HepG2 (cell line): Measurements from ENCODE around the gene VPS4A. TPM values are rescaled to one million over a fixed set of nuclear protein-coding genes. Genes with fewer than 3 reads are reported as not detected.
A peak's percentile ranks its signal among the peaks of the same experiment; 100 is the strongest.

Source experiments
- E2F2 ChIP-seq: sonication (generic); formaldehyde crosslinking; IDR thresholded peaks from 2 replicates; pipeline ENCODE4 v1.4.0; 2020; ENCODE audit warnings: missing genetic modification reagents, borderline replicate concordance
- FOXP4 ChIP-seq: sonication (generic); formaldehyde crosslinking; IDR thresholded peaks from 2 replicates; pipeline ENCODE4 v1.4.0; 2020; ENCODE audit warnings: missing genetic modification reagents
- JUND ChIP-seq: sonication (generic); formaldehyde crosslinking; IDR thresholded peaks from 2 replicates; pipeline ENCODE4 v1.8.0; 2022; ENCODE audit warnings: mild to moderate bottlenecking, missing genetic modification reagents
- KAT8 ChIP-seq: IDR thresholded peaks from 2 replicates; pipeline ENCODE4 v1.6.1; 2016; ENCODE audit warnings: missing genetic modification reagents, missing compliant biosample characterization
- KLF6 ChIP-seq: IDR thresholded peaks from 2 replicates; pipeline ENCODE4 v1.8.0; 2016; ENCODE audit warnings: missing biosample characterization, missing genetic modification reagents
- NFE2 ChIP-seq: sonication (generic); formaldehyde crosslinking; IDR thresholded peaks from 2 replicates; pipeline ENCODE4 v1.4.0; 2020; ENCODE audit warnings: missing genetic modification reagents
- NONO ChIP-seq, 2 experiments: fragments of 450-650 bp in 1 of 2; sonication (generic) in 1 of 2; formaldehyde crosslinking in 1 of 2; IDR thresholded peaks in 1 of 2; conservative IDR thresholded peaks in 1 of 2; 2 replicates each; pipeline versions ENCODE4 v1.6.1 to v1.8.0; 2017 to 2022; ENCODE audit warnings: mild to moderate bottlenecking in 1 of 2, missing genetic modification reagents in 1 of 2, moderate library complexity in 1 of 2
- RBAK ChIP-seq: sonication (generic); formaldehyde crosslinking; IDR thresholded peaks from 2 replicates; pipeline ENCODE4 v1.5.1; 2020; ENCODE audit warnings: mild to moderate bottlenecking, missing genetic modification reagents
- RXRB ChIP-seq: IDR thresholded peaks from 2 replicates; pipeline ENCODE4 v1.6.1; 2016; ENCODE audit warnings: borderline replicate concordance, missing genetic modification reagents, missing compliant biosample characterization
- SMAD9 ChIP-seq: sonication (generic); formaldehyde crosslinking; IDR thresholded peaks from 2 replicates; pipeline ENCODE4 v1.5.1; 2020; ENCODE audit warnings: mild to moderate bottlenecking, missing genetic modification reagents
- TERF1 ChIP-seq: sonication (generic); formaldehyde crosslinking; IDR thresholded peaks from 2 replicates; pipeline ENCODE4 v1.8.0; 2022; ENCODE audit warnings: mild to moderate bottlenecking, missing genetic modification reagents, moderate library complexity
- ZFP41 ChIP-seq: sonication (generic); formaldehyde crosslinking; IDR thresholded peaks from 2 replicates; pipeline ENCODE4 v1.4.0; 2020; ENCODE audit warnings: mild to moderate bottlenecking, missing genetic modification reagents, borderline replicate concordance
- ZKSCAN8 ChIP-seq: IDR thresholded peaks from 2 replicates; pipeline ENCODE4 v1.6.1; 2016; ENCODE audit warnings: borderline replicate concordance, missing genetic modification reagents, missing compliant biosample characterization
- ZNF33A ChIP-seq: sonication (generic); formaldehyde crosslinking; IDR thresholded peaks from 2 replicates; pipeline ENCODE4 v1.5.1; 2020; ENCODE audit warnings: missing genetic modification reagents, mild to moderate bottlenecking, moderate library complexity, borderline replicate concordance
- ZNF441 ChIP-seq: sonication (generic); formaldehyde crosslinking; IDR thresholded peaks from 2 replicates; pipeline ENCODE4 v1.7.0; 2021; ENCODE audit warnings: missing genetic modification reagents, borderline replicate concordance
- ZNF598 ChIP-seq: sonication (generic); formaldehyde crosslinking; IDR thresholded peaks from 2 replicates; pipeline ENCODE4 v1.5.1; 2020; ENCODE audit warnings: mild to moderate bottlenecking, missing genetic modification reagents, borderline replicate concordance
- ZNF660 ChIP-seq: sonication (generic); formaldehyde crosslinking; IDR thresholded peaks from 2 replicates; pipeline ENCODE4 v1.5.1; 2020; ENCODE audit warnings: mild to moderate bottlenecking, low read depth, missing genetic modification reagents, borderline replicate concordance
- ZNF687 ChIP-seq: sonication (generic); formaldehyde crosslinking; IDR thresholded peaks from 2 replicates; pipeline ENCODE4 v1.5.1; 2020; ENCODE audit warnings: mild to moderate bottlenecking, missing genetic modification reagents, moderate library complexity
- ZSCAN30 ChIP-seq: sonication (generic); formaldehyde crosslinking; IDR thresholded peaks from 2 replicates; pipeline ENCODE4 v1.5.0; 2020; ENCODE audit warnings: mild to moderate bottlenecking, missing genetic modification reagents
- ZZZ3 ChIP-seq: sonication (generic); formaldehyde crosslinking; IDR thresholded peaks from 2 replicates; pipeline ENCODE4 v1.4.0; 2020; ENCODE audit warnings: missing genetic modification reagents, mild to moderate bottlenecking, borderline replicate concordance
- polyA plus RNA-seq, 8 experiments: library from polyadenylated mRNA; depleted of rRNA in 3 of 8; stranded (reverse) in 7 of 8; unstranded in 1 of 8; fragments of >200 nt; fragmentation: Illumina TruSeq in 4 of 8; extraction: Trizol in 4 of 8; gene quantifications; 2 replicates each; pipeline versions ENCODE4 v1.2.1 to v1.2.3, GENCODE V29; 2011 to 2016; ENCODE audit warnings: low read depth in 4 of 8, missing spikeins in 1 of 8, mixed read lengths in 1 of 8; ENCODE audit not compliant: insufficient read depth in 1 of 8
- total RNA-seq, 5 experiments: library from RNA; depleted of rRNA; stranded (reverse); fragments of >200 nt; fragmentation: Illumina TruSeq; extraction: Trizol; gene quantifications; 2 replicates each; pipeline ENCODE4 v1.2.3, GENCODE V29; 2016; ENCODE audit warnings: low read depth in 1 of 5

The VPS4A gene
- total and polyA plus RNA-seq, 2 of the 13 experiments (the other 11 are each of a cell fraction or from before 2014, with no cell fraction given) = 13.2 to 27.9 TPM

GRCh38 chr16:69351309-69352027 is 40.3 kb downstream of the VPS4A start, which contains the start of gene TMED6 (continued):
- TF ChIP-seq ZSCAN30 (CRISPR knock-in tag) (no peak), ZFP41 (CRISPR knock-in tag) (no peak), KLF6 (no peak), JUND (CRISPR knock-in tag) (no peak), KAT8 (CRISPR knock-in tag) (peak; percentile 57; the same call in 1 of the 2 replicates), E2F2 (CRISPR knock-in tag) (no peak), ZNF687 (CRISPR knock-in tag) (peak; percentile 52), ZNF33A (0 out of 2 replicates have a peak, but pooled peaks have one; percentile 71), ZZZ3 (CRISPR knock-in tag) (no peak), NONO (IDR thresholded peaks at IDR 0.05) (no peak), NONO (CRISPR knock-in tag; conservative IDR thresholded peaks at IDR 0.05) (0 out of 2 replicates have a peak, but pooled peaks have one; percentile 58), RXRB (CRISPR knock-in tag) (0 out of 2 replicates have a peak, but pooled peaks have one; percentile 9), TERF1 (CRISPR knock-in tag) (no peak), NFE2 (CRISPR knock-in tag) (0 out of 2 replicates have a peak, but pooled peaks have one; percentile 24), SMAD9 (CRISPR knock-in tag) (no peak), ZNF660 (no peak), ZNF598 (CRISPR knock-in tag) (no peak; the same call in 1 of the 2 replicates), ZKSCAN8 (CRISPR knock-in tag) (no peak), ZNF441 (CRISPR knock-in tag) (0 out of 2 replicates have a peak, but pooled peaks have one; percentile 43), FOXP4 (CRISPR knock-in tag) (peak; percentile 20; the same call in 1 of the 2 replicates), RBAK (no peak)
